IPS DF 19.7 (cell line): ENCODE results near the gene SFSWAP.
"Not testable (repeated sequence)": the region's sequence is repeated elsewhere in the genome, so short reads cannot be mapped to it uniquely, and the experiment has no call there.

Experiments
- DNase-seq: peaks from one replicate; pipeline ENCODE4 v3.0.0-alpha.2; 2013; ENCODE audit warnings: low read depth, low spot score

The SFSWAP gene

DNA sequence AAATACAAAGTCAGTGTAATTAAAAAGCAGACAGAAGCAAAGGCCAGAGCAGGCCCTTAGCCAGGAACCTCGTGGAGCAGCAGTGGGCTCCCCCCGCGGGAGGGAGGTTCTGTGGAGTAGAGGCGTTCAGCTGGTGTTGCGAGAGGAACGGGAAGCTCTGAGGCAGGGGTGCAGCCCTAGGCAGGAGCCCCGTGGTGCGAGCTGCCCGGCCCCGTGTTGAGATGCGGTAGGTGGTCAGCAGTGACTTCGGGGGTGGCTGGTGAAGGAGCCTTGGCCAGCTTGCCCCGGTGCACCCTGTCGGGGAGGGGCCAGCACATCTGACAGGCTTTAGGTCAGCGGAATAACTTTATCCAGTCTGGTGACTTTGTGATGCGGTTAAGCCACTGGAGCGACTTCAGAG lies 46.2 kb downstream of the SFSWAP start:
- DNase-seq, result no peak

DNA sequence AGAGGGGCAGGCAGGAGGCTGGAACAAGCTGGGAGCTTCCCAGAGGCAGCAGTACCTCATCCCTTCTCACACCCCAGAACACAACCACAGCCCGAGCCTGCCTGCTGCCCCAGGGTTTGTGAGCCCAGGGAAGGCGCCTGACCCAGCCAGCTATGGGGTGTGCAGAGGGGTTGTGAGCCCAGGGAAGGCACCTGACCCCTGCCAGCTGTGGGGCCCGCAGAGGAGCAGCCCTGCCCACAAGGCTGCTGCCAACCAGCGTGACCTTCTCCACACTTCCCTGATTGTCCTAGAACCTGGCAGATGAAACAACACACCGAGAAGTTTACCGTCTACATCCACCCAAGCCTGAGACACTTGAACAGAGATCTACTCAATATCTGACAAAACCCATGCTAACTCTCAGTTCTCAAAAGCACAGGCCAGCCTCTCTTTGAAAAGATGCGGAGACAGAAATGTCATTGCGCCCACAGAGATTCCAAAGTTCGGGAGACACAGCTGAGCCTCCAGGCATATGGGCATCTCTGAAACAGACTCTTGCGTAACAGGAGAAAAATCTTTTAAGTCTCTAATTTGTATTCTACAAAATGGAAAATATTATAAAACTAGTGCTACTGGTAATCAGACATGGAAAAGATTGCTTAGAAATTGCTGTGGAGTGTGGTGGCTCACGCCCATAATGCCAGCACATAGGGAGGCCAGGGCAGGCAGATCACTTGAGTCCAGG lies 47.3 kb downstream of the SFSWAP start:
- no peak for DNase-seq

GRCh38 chr12:131759176-131759575 lies 48.3 kb downstream of the SFSWAP start:
- DNase-seq, result no peak

DNA sequence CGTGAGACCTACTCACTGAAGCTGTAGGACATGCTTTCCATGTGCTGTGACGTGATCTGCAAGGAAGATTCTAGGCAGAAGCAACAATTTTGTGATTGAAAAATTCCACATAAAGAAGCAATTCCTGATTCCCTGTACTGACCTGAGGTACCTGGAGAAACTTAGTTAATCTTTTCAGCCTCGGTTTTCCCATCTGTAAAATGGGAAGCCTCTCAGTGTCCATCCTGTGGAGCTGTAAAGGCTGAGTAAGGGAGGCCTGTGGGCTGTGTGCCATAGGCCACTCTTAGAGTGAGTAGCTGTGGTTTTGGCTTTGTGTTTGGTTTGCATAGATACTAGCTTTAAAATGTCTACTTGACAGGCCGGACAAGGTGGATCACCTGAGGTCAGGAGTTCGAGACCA lies 50.7 kb downstream of the SFSWAP start:
- no peak for DNase-seq

- no peak for DNase-seq
Measured at GRCh38 chr12:131764738-131765137, 53.8 kb downstream of the SFSWAP start.

GRCh38 chr12:131765961-131766360 lies 55.1 kb downstream of the SFSWAP start:
- no peak for DNase-seq

- no peak for DNase-seq
Measured at GRCh38 chr12:131766382-131767107, 55.7 kb downstream of the SFSWAP start.

DNA sequence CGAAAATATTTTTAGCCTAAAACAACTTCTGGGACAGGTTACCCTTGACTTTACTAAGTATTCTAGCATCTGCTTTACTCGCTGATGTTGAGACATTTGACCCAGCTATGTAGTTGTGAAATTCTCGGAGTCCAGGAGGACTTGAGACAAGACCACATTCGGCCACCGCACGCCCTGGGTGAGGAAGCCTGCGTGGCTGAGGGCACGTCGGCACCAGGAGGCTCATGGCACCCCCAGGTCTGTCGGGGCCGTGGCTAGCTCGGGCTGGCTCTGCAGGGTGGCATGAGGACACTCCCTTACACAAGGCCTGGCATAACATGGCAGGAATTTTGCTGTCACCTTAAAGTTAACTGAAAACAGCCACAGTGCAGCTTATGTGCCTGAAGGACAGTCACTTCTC lies 59.2 kb downstream of the SFSWAP start:
- DNase-seq, result no peak

DNA sequence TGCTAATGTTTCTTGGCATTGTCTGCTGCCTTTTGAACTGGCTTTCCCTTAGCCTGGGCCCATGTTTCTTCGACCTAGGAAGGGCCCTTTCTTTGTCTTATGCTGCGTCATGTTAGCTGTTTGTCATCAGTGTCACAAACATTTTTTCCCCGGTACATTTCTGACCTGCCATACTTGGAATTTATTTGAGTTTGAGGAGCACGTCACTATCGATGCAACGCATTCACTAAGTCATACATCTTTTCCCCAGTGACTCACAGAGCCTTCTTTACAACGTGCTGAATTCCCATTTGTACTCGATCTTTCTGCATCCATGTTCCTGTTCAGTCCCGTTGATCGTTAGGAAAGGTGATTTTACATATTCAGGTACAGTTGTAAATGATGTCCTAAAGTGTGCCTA lies 61.1 kb downstream of the SFSWAP start:
- no peak for DNase-seq

- DNase-seq, result no peak
Measured at GRCh38 chr12:131773582-131774221, 62.8 kb downstream of the SFSWAP start.

DNA sequence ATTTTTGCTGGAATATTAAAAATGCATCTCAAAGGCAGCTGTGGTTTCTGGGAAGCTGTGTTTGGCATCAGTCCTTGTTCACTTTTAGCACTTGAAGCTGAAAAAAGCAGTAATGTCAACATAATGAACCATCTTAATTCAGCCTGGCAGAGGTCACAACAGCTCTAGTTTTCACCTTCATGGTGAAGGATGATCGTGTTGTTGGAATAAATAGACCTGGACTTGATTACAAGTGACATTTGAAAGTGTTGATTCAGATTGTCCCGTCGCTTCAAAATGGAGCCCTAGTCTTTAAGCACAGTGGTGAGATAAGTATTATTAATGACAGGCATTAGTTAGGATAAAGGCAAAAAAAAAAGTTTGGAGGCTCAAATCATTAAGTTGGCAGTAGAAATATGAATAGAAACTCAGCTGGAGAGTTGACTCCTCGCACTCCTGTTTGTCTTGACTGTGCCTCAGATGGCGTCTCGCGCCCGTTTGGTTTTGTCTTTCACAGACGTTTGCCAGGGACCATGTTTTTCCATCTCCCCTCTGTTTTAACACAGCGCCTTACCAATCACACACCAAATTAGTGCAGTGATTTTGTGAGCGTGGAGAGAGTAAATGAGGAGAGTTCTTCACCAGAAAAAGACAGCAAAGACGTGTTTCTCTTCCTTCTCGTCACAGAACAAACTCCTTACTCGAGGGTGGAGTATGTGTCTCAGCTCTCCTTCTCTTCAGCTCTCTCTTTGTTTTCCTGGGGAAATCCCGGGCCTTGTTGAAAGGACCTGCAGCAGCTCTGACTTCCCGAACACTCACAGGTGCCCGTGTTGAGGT lies 63.9 kb downstream of the SFSWAP start:
- no peak for DNase-seq

GRCh38 chr12:131775392-131776236 lies 64.7 kb downstream of the SFSWAP start:
- DNase-seq, result no peak

DNA sequence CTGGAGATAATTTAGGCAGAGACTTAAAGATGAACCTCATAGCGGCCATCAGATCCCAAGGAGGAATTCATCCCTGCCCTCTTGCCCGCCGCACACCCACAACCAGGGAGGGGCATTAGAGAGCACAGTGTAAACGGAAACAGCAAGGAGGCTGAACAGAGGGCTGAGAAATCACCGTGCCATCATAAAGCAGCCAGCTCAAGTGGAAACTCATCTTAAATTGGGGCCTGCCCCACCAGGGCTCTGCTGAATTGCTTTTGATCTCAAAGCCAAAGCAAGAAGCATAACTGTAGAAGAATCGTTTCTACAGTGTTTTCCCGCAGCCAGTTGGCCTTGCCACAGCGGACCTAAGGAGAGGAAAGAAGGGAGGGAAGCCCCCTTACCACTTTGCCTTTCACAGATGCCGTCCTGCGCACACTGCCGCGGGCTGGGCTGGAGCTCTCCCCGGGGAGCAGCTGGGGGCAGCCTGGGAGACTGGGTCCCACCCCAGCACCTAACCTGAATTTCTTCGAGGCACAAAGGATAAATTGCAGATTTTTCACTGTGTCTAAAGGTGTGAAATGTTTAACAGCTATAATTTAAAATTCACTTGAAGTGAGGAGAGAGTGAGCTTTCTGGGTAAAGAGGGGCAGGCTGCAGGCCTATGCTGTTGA lies 65.5 kb downstream of the SFSWAP start:
- DNase-seq, result no peak

GRCh38 chr12:131777269-131777668 lies 66.4 kb downstream of the SFSWAP start:
- not testable (repeated sequence) for DNase-seq

GRCh38 chr12:131779027-131779426 lies 68.1 kb downstream of the SFSWAP start:
- no peak for DNase-seq

- no peak for DNase-seq
Measured at GRCh38 chr12:131782061-131782460, 71.2 kb downstream of the SFSWAP start.

DNA sequence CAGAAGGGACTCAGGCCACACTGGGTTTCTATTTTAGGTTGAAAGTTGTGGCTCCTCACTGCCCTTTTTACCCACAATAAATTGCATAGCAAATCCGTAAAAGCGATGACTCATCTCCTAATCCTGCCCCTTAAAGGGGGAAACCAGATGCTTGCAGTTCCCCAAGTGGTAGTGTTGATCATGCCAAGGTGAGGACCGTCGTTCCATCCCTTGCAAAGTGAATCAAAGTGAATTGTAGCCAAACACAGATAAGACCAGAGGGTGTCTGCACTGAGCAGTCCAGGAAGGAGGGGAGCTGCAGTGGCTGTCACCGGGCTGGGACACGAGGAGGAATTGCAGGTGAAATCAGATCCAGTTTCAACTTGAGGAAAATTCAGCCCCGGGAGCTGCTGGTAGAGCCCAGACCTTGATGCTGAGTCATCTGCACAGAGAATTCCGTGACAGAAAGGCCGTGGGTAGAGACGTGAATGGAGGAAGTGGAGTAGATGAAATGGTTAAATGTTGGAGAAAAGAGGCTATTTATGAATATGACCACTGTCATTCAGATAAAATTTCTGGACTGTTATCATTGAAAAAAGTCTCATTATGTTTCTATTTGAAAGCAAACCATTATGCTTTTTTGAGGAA lies 73.1 kb downstream of the SFSWAP start:
- DNase-seq, result peak; percentile 50

DNA sequence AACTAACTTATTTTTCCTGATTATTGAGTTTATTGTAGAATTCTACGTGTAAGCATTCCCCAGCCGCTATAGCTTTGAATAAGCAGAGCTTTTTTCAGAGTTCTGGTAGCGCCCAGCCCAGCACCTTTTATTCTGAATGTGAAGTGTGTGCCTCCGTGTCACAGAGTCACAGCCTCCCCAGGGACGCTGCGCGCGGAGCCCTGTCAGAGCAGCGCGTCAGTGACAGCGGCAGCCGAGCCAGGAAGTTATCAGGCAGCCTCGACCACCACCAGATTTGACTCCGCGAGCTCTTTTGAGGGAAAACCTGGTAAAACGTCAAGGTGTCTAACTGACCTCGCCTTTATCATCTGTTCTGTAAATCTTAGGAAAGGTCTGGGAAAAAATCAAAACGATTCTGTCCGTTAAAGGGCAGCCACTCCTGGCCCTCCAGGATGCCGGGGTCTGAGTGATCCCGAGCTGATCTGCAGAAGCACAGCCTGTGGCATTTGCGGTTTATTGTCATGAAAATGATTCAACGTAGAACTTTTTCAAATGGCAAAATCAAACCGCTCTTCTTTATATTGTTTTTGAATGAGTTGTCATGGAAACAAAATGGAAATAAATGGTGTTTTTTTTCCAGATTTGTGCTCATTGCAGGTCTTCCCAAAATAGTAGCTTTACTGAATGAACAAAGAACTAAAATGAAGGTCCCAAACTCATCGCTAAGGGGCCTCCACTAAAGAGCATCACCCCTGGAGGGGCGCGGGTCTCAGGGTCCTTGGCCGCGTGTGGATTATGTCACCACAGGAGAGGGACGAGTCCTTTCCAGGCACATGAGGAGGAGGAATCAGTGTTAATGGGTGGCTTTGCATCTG lies 74.2 kb downstream of the SFSWAP start:
- no peak for DNase-seq

DNA sequence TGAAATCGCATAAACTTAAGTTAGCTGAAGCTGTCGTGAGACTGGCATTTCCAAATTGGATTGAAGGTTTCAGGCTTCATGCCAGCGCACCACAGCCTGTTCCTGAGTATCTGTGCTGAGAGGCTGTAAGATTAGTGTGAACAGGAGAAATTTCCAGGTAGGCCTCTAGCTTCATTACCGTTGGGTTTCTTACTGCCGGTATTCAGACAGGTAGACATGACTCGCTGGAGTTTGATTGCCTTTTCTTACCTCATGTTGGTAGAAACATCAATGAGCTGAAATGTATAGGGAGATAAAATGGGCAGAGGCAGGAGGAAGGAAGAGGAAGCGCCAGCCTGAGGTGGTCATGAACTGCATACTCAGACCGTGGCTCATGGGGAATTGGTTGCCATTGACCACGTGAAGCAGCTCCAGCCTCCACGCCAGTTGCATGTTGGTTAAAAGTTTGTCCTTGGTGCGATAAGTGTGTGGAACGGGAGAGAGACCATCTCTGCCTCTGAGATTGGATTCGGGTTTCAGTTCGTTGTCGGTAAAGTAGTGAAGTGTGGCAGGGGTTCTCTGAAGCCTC lies 75.0 kb downstream of the SFSWAP start:
- DNase-seq, result no peak
